HTR-8/SVneo (cell line): ENCODE measurements around the gene ASPG.
A peak's percentile ranks its signal among the peaks of the same experiment; 100 is the strongest.

Experiments used
- DNase-seq: peaks from one replicate; pipeline ENCODE4 v3.0.0; 2011; ENCODE audit warnings: low spot score, mixed read lengths; ENCODE audit not compliant: insufficient read length
- FAIRE-seq: peaks from 2 replicates; lab custom pipeline; 2011; peaks lifted over from hg19 to GRCh38; lab: Jason Lieb, UNC

Gene ASPG

GRCh38 chr14:104131968-104132732 is 46.6 kb downstream of the ASPG start:
- FAIRE-seq (no peak), DNase-seq (no peak)

- FAIRE-seq, result no peak
- no peak for DNase-seq
Observed at GRCh38 chr14:104132981-104133380, 47.5 kb downstream of the ASPG start.

DNA sequence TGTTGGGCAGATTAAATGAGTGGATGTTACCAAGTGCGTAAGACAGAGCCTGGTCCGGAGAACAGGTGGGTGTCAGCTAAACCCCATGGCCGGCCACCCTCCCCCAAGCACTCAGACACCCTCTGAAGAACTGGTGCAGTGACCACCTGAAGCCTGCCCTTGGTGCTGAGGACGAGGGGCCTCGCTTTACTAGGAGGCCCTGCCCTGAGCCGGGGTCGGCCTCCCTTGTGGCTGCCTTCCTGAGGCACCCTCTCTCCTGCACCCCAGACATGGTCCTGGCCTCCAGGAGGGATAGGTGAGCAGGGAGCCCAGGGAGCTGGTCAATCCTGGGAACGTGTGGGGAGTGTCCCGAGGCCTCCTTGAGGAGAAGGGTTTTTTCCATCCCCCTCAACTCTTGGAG is 48.0 kb downstream of the ASPG start:
- no peak for FAIRE-seq

DNA sequence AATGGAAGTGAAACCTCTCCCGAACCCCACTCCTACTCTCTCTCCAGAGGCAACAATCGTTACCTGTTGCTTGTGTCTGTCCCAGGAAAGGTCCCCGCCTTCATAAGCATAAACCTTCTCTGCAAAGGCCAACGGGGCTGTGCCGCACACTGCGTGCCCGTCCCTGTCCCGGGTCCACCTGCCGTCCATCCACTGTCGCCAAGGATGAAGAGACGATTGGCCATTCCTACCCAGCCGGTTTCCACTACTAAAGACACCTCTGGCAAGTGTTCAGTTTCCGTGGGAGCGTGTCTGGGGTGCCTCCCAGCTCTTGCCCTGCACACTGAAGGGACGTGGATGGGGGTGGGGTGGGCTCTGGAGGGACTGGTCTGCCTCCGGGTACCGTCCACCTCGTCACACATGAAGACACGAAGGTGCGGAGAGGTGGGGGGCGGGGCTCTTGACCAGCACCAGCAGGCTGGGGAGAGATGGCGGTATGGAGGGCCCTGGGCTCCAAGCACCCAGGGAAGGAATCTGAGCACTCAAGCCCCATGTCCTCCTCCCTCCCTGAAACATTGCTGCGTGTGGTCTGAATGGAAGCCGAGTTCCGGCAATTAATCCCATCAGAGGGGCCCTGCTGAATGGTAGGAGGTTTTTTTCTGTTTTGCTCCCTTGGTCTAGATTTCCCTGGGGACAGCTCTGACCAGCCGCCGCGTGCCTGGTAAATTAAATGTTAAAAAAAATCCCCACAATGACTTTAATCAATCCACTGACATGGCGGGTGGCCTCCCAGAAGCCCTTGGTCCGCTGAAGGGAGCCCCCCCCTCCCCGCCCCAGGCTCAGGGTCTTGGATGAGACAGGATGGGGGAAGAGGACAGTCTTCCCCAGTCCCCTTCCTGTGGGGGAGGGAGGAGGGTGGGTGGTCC is 48.8 kb downstream of the ASPG start:
- DNase-seq, result no peak
- no peak for FAIRE-seq

More for the DNA sequence above, 48.0 kb downstream of the ASPG start:
- DNase-seq, result no peak

- FAIRE-seq (peak; percentile 58), DNase-seq (peak; percentile 68)
Observed at GRCh38 chr14:104135121-104135903, 49.8 kb downstream of the ASPG start.

- no peak for DNase-seq
- FAIRE-seq, result no peak
Observed at GRCh38 chr14:104135904-104136471, 50.5 kb downstream of the ASPG start.

- FAIRE-seq, result no peak
- DNase-seq, result no peak
Observed at GRCh38 chr14:104136472-104137296, 51.2 kb downstream of the ASPG start.

- DNase-seq, result peak; percentile 77
Observed at GRCh38 chr14:104137297-104138097, 52.0 kb downstream of the ASPG start.

GRCh38 chr14:104138098-104138717 is 52.7 kb downstream of the ASPG start, which contains the start of gene KIF26A:
Gene KIF26A, plus strand, starts transcription at chr14:104138587. Its CDS starts 136 bp downstream, at chr14:104138723.
- no peak for FAIRE-seq
- DNase-seq, result peak; percentile 86

More at GRCh38 chr14:104137297-104138097, 52.0 kb downstream of the ASPG start:
- FAIRE-seq, result peak; percentile 83

GRCh38 chr14:104138718-104139459 is 53.4 kb downstream of the ASPG start:
- DNase-seq, result no peak
- FAIRE-seq, result no peak

DNA sequence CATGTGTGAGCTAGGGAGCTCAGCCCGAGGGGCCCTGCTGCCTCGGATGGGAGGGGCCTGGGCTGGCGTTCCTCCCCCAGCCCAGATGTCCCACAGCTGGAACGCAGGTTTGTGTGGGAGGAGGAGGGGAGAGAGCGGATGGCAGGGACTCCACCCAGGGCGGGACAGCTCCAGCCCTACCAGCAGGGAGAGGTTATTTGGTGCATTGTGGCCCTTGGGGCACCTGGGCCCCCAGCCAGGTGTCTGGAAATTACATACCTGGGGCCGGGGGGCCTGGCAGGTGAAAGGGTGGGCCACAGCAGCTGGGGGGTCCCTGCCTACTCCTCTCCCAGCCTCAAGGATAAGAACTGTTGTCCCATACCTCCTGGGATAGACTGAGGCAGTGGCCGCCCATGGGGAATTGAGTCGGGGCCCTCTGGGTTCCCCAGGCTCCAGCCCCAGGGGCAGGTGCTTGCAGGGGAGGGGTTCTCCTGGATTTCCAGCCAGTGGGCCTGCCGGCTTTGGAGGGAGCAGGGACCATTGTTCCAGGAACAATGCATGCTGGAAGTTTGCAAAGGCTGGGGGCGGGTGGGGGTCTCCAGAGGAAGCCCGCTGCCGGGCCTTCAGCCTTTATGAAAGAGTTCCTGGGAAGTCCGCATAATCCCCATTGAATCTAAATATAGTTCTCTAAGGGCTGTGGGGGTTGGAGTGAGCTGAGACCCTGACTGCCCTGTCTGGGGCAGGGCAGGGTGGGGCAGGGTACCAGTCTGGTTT is 54.1 kb downstream of the ASPG start:
- DNase-seq, result no peak
- no peak for FAIRE-seq

DNA sequence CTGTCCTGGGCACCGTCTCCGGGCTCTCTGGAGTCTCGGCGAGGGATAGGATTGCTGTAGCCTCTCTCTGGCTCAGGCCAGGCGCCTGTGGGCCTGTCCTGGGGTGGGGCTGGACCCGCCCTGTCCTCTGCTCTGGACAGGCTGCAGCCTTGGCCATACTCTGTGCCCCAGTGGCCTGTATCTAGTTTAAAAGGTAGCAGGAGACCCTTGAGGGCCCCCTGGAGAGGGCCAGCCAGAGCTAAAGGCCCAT is 54.6 kb downstream of the ASPG start:
- FAIRE-seq, result no peak

GRCh38 chr14:104140463-104141331 is 55.2 kb downstream of the ASPG start:
- no peak for FAIRE-seq
- DNase-seq, result no peak

More for the DNA sequence above, 54.6 kb downstream of the ASPG start:
- DNase-seq, result no peak

DNA sequence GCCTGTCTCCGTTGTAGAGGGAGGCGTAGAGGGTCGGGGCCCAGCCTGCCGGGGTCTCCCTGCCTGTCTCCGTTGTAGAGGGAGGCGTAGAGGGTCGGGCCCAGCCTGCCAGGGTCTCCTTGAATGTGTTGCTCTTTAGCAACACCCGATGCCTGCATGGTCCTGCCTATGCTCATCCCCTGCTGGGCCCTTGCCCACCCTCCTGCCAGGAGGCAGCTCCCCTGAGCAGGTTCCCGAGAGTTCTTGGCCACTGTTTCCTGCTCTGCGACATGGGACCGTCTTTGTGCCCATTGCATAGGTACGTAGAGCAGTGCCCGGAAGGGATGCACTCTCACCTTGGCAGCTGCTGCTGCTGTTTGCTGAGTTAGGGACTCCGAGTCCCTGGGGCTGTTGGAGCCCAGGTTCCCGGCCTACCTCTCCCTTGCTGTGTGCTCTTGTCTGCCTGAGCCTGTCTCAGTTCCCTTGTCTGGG is 56.2 kb downstream of the ASPG start:
- DNase-seq (no peak), FAIRE-seq (no peak)

DNA sequence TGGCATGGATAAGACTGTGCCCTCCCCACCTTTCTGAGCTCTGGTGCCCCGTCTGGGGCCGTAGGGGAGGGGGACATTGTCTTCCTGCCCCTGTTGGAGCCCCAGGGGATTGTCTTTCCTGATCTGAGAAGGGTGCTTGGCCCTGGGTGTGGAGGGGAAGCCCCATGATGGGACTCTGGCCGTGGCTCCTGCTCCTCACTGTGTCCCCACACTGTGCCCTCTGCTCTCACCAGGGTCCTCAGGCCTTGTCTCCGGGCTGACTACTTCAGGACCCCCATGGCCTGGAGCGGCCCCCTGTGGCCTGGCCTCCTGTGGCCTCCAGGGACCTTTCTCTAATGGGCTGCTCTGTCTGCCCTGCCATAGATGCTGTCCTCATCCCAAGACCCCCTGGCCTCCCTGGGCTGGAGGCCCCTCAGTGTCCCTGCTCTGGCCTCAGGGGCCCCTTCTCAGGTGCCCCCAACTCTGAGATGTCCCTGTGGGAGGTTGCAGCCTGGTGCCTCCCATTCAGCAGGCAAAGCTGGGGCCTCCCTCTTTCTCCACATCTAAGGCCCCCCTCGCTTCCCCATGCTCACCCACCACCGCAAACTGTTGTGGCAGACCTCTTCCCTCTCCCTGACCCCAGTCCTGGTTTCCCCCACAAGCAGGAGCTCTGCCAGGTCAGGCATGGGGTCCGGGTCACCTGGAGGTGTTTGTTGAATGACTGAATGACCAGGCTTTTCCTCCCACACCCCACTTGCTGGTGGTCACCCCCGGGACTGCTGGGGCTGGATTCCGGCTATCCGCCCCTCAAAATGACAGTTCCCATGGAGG is 56.8 kb downstream of the ASPG start:
- no peak for FAIRE-seq
- no peak for DNase-seq
